HG02938 (cell line): ENCODE data around the gene OGT.
"Not testable (repeated sequence)": the region's sequence is repeated elsewhere in the genome, so short reads cannot be mapped to it uniquely, and the experiment has no call there.

Source experiments
- ATAC-seq: cut with Tn5 transposase; IDR thresholded peaks from one replicate; pipeline ENCODE4 v1.9.1; 2021; ENCODE audit warnings: mild to moderate bottlenecking, moderate library complexity; ENCODE audit not compliant: unreplicated experiment

The OGT gene

DNA sequence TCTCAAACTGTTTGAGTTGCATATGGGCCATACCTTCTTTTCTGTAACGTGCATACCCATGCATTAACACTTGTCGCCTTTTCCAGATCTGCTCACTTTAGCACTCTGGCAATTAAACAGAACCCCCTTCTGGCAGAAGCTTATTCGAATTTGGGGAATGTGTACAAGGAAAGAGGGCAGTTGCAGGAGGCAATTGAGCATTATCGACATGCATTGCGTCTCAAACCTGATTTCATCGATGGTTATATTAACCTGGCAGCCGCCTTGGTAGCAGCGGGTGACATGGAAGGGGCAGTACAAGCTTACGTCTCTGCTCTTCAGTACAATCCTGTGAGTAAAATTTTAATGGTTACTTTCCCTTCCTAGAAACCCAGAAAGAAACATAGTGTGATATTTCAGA is 4.8 kb downstream of the OGT start:
- ATAC-seq = no peak

DNA sequence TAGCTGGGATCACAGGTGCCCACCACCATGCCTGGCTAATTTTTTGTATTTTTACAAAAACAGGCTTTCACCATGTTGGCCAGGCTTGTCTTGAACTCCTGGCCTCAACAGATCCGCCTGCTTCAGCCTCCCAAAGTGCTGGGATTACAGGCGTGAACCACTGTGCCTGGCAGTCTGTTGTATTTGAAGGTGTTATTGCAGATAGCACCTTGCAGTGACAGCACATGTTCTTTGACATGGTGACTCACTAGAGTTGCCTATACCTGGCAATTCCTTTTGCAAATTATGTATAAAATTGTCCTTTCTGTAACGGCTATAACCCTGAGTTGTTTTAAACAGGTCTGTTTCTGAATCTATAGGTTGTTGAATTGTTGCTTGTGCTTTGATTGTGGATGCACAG is 7.9 kb downstream of the OGT start:
- ATAC-seq = peak; percentile 6

DNA sequence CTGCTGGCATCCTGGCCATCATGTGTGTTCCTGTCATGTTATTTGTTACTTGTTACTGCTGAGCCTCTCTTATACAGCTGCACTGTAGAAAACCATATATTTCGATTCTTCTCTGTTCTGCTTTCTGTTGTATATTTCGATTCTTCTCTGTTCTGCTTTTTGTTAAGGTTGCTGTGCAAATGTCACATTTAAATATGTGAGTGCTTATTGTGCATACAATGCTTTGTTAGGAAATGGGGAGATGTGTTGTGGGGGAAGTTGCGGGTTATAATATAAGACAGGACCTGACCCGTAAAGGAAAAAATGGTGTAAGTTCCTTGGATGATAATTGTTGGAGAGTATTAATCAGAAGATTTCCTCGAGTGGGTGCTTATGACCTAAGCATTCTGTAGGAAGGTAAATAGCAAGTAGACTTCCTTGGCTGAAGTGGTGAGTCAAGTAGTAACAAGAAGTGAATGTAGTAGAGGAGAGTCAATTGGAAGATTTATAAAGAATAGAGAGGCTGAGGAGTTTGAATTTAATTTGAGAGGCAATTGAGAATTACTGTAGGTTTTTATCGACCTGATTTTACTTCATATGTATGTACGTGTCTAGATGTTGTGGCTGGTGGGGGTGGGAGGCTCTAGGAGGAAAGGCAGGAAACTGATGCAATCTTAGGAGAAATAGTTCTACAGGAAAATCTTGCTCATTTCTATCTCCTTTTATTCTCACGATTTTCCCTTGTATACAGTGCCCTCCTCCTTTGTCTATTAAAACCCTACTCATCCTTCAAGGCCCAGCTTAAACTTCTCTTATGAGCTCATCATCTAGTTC is 8.5 kb downstream of the OGT start:
- peak; percentile 88 for ATAC-seq

DNA sequence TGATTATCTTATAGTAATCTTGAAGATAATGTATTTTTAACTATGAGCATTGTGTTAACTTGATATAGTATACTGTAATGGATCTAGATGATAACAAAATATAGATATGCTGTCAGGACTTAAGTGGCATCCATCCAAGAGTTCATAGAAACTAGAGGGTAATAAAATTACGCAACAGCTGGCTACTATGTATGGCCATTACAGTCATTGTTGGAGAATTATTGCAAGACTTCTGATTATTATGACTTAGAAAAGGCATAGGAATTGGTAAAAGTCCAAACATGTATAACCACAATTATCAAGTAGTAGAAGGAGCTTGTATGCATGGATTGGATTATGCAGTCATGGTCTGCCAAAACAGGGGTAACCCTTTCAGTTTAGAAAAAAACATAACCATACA is 9.5 kb downstream of the OGT start:
- ATAC-seq = no peak

DNA sequence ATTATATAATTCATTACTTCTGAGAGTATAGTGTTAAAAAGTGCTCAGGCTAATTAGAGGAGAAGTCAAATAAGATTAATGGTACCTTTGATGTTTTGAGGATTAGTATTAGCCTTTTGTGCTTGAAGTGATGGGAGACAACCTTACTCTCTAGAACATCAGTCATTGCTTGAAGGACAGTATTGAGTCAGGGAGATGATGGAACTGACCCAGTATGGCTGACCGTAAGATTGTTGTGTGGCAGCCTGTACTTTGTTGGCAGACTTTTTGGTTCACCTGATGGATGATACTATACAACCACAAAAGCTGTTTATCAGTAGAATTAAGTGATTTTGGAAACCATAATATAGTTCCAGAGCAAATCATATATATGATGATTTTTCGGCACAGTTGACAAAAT is 9.9 kb downstream of the OGT start:
- no peak for ATAC-seq

DNA sequence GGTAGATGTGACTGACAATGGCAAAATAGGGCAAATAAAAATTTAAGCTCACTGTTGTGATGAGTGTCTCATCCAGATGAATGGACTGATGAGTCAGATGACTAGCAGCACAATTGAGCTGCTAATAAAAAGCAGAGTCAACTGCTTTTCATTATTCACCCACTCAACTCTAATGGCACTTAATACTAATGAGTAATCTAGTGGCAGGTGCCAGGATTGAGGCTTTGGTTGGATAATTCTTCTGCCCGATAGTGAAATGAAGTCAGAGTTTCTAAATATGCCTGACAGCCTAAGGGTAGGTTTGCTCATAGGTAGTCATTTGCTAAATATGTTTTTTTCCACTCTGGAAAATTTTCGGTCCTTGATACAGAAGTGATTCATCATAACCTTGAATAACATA is 10.4 kb downstream of the OGT start:
- ATAC-seq = no peak

DNA sequence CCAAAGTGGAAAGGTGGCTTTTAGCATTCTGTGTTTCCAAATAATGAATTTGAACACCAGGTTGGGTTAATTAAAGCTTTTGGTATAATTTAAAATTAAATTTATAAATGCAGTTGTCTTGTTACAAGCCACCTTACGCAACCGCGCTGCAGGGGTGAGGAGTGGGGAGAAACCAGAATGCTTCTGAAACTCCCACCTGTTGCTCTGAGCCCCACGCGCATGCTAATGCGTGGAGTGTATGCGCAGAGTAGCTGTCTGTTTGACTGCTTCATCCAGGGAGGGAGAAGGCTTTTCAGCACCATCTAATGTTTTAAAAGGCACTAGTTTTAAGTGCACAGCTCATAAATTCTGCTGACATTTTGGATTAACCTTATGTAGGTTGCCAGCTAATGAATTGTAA is 12.5 kb downstream of the OGT start:
- no peak for ATAC-seq

DNA sequence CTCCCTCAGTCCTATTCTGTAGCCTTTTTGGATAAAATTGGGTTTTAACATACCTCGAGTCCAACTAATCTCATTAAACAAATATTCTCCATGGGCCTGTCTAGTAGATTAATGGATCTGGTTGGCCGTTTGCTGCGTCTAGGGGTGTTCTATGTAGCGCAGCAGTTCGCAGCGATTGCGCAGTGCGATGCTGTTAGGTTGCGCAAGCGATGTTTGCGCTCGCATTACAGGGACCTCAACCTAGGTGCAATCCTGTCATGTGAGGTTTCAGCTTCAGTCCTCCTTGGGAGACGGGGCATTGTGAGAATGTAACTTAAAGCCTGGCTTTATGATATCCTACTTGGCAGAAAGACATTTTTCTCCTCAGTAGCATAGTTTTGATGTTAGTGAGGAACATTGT is 14.0 kb downstream of the OGT start:
- ATAC-seq = no peak

DNA sequence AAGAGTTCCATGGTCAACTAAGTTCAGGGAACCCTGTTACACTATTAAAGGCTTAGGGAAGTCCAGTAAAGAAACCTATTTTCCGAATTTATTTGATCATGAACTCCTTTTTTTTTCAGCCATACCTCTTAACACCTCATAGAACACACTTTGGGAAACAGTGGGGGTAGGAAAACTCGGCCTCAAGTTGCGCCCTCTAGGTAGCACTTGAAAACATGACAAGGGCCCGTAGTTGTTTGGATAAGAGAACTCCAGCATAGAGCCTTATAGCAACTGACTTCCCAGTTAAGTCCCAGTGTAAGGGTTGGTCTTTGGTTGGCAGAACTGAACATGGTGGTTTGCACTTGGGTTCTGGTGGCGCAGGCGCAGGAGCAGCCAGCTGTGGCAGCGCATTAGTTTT is 14.4 kb downstream of the OGT start:
- ATAC-seq = no peak

DNA sequence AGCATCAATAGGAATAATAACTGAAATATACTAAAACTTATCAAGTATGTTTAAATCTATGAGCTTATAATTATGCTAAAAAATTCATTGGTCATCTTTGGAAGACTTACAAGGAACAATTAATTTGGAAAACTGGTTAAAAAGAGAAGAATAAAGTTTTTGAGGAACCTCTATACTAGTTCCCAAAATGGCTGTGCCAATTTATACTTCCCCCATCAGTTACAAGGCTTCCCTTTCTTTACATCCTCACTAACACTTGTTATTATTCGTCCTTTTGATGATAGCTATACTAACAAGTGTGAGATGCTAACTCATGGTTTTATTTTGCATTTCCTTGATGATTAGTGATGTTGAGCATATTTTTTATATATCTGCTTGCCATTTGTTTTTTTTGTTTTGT is 17.1 kb downstream of the OGT start:
- no peak for ATAC-seq

DNA sequence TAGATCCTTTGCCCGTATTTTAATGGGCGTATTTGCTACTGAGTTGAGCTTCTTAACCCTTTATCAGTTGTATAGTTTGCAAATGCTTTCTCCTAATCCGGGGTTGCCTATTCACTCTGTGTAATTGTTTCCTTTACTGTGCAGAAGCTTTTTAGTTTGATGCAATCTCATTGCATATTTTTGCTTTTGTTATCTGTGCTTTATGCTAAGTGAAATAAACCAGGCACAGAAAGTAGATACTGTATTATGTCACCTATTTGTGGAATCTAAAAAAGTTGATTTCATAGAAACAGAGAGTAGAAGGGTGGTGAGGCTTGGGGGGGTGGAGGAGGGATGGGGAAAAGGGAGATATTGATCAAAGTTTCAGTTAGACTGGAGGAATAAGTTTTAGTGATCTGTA is 17.7 kb downstream of the OGT start:
- no peak for ATAC-seq

DNA sequence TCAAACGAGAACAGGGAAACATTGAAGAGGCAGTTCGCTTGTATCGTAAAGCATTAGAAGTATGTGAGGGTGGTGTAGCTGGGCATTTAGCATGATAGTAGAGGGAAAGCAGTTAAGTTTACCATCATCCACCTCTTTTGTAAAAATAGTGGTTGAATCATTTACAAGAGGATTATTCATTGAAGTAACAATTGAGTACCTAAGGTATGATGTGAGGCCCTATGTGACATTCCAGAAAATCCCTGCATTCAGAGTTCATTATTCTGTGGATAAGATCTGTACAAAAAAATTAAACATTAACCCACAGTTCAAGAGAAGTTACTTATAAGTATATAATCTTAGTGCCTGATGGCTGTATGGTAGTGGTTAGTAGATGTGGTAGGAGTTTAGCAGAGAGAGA is 23.1 kb downstream of the OGT start:
- ATAC-seq = no peak

DNA sequence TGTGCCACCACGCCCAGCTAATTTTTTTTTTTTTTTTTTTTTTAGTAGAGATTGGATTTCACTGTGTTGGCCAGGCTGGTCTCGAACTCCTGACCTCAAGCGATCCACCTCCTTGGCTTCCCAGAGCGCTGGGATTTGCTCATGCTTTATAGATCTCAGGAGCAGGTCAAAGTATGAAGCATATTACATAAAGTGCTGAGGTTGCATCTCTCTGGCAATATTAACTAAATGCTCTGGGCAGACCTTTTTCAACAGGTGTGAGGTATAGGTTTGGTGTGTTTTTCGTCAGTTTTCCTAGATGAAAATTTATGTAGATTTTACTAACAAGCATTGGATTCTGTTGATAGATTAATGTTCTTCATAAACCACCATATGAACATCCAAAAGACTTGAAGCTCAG is 26.0 kb downstream of the OGT start:
- ATAC-seq = no peak

DNA sequence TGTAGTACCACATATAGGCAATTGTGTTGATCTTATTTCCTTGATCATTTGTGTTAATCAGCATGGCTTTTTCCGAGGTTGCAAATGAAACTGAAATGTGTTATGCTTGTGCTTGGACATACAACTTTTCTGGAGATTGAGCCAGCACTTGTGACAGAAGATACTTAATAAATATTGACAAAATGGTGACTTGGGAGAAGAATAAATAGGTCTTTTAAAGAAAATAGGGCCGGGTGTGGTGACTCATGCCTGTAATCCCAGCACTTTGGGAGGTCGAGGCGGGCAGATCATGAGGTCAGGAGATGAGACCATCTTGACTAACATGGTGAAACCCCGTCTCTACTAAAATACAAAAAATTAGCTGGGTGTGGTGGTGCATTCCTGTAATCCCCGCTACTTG is 26.9 kb downstream of the OGT start:
- not testable (repeated sequence) for ATAC-seq

DNA sequence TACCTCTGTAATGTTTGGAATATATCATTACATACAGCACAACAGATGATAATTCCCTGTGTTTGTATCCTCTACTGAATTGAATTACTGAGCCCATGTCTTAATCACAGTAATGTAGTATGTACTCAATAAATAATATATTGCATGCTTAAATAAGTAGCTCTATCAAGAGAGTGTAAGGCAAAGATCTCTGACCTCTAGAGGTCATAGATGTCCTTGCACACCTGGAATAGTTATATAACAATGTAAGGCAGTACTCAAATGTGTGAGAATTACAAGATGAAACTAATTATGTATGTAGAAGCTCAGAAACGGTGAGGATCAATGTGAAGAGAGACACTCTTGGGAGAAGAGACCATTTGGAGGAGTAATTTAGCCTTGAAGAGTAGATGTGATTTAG is 31.0 kb downstream of the OGT start:
- no peak for ATAC-seq

DNA sequence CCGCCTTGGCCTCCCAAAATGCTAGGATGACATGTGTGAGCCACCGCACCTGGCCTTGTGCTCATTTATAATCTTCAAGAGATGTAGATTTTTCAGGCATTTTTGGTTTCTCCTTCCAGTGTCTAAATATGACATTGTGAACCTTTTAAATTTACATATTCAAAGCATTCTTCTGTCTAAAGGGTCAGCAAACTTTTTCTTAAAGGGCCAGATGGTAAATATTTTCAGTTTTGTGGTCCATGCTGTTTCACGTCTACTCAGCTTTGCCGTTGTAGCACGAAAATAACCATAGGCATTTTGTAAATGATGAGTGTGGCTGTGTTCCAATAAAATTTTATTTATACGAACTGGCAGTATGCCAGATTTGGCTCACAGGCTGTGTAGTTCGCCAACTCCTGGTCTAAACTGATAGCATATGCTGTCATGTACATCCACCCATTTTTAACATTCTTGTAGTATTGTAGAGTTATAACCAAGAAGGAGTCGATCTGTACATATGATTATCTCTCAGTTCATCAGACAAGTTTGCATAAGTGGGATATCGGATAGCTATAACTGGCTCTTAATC is 32.7 kb downstream of the OGT start:
- no peak for ATAC-seq

DNA sequence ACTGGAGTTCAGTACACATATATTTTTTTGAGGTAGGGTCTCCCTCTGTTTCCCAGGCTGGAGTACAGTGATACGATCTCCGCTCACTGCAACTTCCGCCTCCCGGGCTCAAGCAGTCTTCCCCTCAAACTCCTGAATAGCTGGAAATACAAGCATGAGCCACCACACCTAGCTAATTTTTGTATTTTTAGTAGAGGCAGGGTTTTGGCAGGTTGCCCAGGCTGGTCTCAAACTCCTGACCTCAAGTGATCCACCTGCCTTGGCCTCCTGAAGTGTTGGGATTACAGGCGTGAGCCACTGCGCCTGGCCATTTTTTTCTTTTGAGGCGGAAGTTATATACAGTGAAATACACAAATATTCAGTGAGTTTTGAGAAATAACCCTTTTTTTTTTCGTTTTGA is 38.5 kb downstream of the OGT start:
- not testable (repeated sequence) for ATAC-seq

DNA sequence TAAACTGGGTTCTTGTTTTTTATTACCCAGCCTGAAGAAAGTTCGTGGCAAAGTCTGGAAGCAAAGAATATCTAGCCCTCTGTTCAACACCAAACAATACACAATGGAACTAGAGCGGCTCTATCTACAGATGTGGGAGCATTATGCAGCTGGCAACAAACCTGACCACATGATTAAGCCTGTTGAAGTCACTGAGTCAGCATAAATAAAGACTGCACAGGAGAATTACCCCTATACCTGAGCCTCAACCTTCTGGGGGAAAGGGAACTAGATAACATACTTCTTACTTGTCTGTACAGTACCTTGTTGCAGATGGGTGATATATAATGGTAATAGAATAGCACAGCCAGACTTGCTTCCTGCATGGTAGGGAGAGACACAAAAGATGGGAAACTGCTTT is 40.7 kb downstream of the OGT start:
- no peak for ATAC-seq

DNA sequence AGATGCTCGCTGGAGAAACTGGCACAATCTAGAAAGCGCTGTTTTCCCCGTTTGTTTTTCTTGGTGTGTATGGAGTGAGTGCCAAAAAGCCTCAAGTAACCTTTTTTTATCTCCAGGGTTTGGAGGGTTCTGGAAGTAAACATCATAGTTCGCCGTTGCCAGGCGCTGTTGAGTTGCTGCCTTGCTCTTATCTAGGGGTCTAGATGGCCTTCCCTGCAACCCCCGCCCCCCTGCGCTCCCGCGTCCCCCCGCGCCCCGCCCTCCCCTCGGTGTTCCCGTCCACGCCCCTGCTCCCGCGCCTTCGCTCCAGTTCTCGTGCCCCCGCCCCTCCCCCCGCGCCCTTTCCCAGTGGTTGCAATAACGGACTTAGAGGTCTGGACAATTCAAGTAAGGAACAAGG is 44.8 kb downstream of the OGT start:
- no peak for ATAC-seq

DNA sequence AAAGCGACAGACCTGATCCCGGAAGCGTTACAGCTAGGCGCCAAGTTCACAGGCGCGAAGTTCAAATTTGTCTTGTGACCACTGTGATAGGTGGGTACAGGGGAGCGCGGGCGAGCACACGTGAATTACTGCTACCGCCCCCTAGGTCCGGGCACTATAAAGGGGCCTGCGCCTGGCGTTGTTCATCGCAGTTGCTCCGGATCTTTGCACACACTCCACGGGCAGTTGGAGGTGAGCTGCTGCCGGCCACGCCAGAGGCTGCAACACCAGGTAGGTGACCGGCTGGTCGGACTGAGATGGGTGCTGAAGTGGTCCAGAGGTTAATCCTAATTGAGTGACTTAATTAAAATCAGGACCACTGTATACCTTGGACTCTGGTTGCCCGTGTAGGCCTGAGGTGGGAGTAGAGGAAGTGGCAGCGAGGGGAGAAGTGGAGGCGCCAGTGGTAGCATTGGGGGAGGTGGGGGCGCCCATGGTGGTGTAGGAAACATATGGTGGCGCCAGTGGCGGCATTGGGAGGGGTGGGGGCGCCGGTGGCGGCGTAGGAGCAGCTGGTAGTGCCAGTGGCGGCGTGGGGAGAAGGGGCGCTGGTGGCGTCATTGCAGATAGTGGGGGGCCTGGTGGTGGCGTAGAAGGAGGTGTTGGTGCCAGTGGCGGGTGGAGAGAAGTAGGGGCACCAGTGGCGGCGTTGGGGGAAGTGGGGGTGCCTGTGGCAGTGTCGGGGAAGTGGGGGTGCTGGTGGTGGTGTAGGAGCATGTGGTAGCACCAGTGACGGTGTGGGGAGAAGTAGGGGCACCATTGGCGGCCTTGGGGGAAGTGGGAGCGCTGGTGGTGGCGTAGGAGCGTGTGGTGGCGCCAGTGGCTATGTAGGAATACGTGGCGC is 45.6 kb downstream of the OGT start, which contains the start of gene GCNA:
Gene GCNA (plus strand): TSS at position 185 of the 883 bp plus-strand sequence. CDS start 2,385 bp downstream, outside the sequence.
- no peak for ATAC-seq

DNA sequence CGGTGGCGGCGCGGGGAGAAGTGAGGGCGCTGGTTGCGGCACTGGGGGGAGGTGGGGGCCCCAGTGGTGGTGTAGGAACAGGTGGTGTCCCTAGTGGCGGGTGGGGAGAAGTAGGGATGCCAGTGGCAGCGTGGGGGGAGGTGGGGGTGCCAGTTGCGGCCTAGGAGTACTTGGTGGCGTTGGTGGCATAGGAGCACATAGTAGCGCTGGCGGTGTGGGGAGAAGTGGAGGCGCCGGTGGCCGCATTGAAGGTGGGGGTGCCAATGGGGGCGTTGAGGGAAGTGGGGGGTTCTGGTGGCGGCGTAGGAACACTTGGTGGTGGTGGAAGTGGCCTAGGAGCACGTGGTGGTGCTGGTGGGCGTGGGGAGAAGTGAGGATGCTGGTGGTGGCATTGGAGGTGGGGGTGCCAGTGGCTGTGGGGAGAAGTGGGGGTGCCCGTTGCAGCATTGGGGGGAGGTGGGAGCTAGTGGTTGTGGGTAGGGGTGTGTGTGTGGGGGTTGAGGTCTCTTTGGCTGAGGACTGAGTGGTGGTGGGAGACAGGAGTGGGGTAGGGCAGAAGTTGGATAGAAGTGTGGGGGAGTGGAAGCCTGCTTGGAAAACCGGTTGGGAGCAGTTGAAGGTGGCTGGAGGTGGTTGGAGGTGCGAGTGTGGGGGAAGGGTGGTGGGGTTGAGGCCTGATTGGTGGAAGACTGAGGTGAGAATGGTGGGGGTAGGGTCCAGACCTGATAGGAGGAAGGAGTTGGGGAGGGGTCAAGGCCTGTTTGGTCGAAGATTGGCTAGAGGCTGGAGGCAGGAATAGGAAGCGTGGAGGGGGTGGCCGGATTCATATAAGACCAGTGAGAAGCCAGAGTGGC is 46.5 kb downstream of the OGT start:
- ATAC-seq = no peak
